HL-60 (cell line): ENCODE data around the gene FBXW7.

Experiments
- DNase-seq, 2 experiments: peaks; one replicate each; pipeline ENCODE4 v3.0.0-alpha.2; 2010 to 2020; ENCODE audit warnings: low read depth in 1 of 2, low spot score in 1 of 2
- H3K27ac ChIP-seq: fragments of 250-450 bp; sonication (Bioruptor Pico); replicated peaks from 2 replicates; pipeline ENCODE4 v1.5.1; 2020; ENCODE audit warnings: mild to moderate bottlenecking, moderate library complexity
- H3K27me3 ChIP-seq: fragments of 250-450 bp; sonication (Bioruptor Pico); 2 replicates; pipeline ENCODE4 v1.5.1; 2021; ENCODE audit warnings: mild to moderate bottlenecking, moderate library complexity; ENCODE audit not compliant: insufficient read depth, poor library complexity, severe bottlenecking
- H3K4me3 ChIP-seq: replicated peaks from 2 replicates; pipeline ENCODE4 v1.5.1; 2011; ENCODE audit warnings: mild to moderate bottlenecking, control low read depth, low read length; ENCODE audit not compliant: insufficient read depth
- GABPA ChIP-seq: IDR thresholded peaks from 2 replicates; pipeline ENCODE4 v1.6.1; 2012; ENCODE audit warnings: low read depth
- POLR2AphosphoS5 ChIP-seq: IDR thresholded peaks from 2 replicates; pipeline ENCODE4 v1.6.1; 2012; ENCODE audit warnings: low read depth
- SPI1 ChIP-seq: IDR thresholded peaks from 2 replicates; pipeline ENCODE4 v1.6.1; 2012; ENCODE audit warnings: low read depth, mild to moderate bottlenecking, borderline replicate concordance
- TF ChIP-seq, protein P1 (sequence below): IDR thresholded peaks from 2 replicates; pipeline ENCODE4 v1.6.1; 2012; ENCODE audit warnings: low read depth; ENCODE audit not compliant: insufficient replicate concordance
- TF ChIP-seq, protein P2 (sequence below): IDR thresholded peaks from one replicate; pipeline ENCODE4 v1.5.1; 2011; ENCODE audit warnings: low read length, control low read depth, inconsistent platforms; ENCODE audit not compliant: insufficient read depth

FBXW7 gene

DNA sequence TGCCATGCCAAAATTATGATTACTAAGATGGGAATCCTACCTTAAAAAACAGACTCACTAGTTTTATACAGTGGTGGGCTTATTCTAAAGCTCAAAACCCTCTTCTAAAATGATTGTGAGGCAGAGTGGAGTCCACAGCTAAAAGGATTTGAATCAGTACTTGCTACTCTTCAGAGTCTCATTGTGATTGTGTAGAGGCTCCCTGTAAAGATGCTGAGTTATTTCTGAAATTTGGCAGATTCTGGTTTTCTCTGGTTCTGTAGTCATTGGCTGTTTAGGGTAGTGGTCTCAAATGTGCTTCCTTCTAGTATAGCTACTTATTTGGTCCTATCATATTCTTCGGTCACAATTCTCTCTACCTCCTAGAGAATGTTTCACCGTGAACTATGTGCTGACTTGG, 104.1 kb downstream of the FBXW7 start:
- TF ChIP-seq, protein P1, sequence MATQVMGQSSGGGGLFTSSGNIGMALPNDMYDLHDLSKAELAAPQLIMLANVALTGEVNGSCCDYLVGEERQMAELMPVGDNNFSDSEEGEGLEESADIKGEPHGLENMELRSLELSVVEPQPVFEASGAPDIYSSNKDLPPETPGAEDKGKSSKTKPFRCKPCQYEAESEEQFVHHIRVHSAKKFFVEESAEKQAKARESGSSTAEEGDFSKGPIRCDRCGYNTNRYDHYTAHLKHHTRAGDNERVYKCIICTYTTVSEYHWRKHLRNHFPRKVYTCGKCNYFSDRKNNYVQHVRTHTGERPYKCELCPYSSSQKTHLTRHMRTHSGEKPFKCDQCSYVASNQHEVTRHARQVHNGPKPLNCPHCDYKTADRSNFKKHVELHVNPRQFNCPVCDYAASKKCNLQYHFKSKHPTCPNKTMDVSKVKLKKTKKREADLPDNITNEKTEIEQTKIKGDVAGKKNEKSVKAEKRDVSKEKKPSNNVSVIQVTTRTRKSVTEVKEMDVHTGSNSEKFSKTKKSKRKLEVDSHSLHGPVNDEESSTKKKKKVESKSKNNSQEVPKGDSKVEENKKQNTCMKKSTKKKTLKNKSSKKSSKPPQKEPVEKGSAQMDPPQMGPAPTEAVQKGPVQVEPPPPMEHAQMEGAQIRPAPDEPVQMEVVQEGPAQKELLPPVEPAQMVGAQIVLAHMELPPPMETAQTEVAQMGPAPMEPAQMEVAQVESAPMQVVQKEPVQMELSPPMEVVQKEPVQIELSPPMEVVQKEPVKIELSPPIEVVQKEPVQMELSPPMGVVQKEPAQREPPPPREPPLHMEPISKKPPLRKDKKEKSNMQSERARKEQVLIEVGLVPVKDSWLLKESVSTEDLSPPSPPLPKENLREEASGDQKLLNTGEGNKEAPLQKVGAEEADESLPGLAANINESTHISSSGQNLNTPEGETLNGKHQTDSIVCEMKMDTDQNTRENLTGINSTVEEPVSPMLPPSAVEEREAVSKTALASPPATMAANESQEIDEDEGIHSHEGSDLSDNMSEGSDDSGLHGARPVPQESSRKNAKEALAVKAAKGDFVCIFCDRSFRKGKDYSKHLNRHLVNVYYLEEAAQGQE: no peak
- TF ChIP-seq GABPA (no peak), SPI1 (no peak), POLR2AphosphoS5 (no peak)
- TF ChIP-seq, protein P2, sequence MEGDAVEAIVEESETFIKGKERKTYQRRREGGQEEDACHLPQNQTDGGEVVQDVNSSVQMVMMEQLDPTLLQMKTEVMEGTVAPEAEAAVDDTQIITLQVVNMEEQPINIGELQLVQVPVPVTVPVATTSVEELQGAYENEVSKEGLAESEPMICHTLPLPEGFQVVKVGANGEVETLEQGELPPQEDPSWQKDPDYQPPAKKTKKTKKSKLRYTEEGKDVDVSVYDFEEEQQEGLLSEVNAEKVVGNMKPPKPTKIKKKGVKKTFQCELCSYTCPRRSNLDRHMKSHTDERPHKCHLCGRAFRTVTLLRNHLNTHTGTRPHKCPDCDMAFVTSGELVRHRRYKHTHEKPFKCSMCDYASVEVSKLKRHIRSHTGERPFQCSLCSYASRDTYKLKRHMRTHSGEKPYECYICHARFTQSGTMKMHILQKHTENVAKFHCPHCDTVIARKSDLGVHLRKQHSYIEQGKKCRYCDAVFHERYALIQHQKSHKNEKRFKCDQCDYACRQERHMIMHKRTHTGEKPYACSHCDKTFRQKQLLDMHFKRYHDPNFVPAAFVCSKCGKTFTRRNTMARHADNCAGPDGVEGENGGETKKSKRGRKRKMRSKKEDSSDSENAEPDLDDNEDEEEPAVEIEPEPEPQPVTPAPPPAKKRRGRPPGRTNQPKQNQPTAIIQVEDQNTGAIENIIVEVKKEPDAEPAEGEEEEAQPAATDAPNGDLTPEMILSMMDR: no peak
- Histone ChIP-seq H3K4me3 (no peak overlapping the region), H3K27me3 (no peaks in the 10 kb centered on the region), H3K27ac (no peak overlapping the region)
- no peak for DNase-seq

DNA sequence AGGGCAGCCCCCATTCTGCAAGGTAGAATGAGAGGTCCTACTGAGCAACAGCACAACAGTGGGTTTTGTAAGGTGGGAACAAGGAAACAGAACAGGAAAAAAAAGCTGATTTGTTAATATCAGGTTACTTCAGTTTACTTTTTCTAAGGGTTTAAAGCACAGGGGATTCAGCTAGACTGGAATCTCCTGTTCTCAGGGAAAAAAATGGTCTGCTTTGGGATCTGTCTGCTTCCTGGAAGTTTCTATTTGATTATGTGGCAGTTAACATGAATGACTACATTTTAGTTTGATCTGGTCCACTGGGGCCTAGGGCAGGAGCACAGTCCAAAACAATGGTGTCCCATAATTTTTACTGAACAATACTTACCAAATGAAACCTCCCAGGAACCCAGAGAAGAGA, 104.6 kb downstream of the FBXW7 start:
- no peak for DNase-seq
- H3K27ac ChIP-seq: no peak overlapping the region
- H3K4me3 ChIP-seq: no peak overlapping the region
- no peak for TF ChIP-seq SPI1
- TF ChIP-seq, protein P2: no peak
- no peak for TF ChIP-seq POLR2AphosphoS5
- TF ChIP-seq, protein P1: no peak
- no peak for TF ChIP-seq GABPA
- no peaks in the 10 kb centered on the region for H3K27me3 ChIP-seq

DNA sequence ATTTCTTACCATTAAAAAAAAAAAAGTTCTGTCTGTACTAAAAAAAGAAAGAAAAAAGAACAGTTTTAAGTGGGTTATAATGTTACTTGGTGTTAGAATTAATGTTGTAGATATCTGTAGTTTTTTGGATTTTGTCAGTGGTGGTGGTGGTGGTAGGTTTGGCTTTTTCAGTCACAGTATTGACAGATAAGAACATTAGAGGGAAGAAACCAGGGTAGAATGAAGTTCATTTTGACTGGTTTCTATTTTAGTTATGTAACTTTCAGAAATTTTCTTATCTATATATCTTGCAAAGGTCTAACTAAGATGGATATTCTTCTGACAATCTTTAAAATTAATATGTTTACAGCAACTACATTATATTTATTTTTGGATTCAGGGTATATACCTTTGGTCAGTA, 105.4 kb downstream of the FBXW7 start:
- TF ChIP-seq SPI1: no peak
- TF ChIP-seq, protein P2: no peak
- TF ChIP-seq POLR2AphosphoS5: no peak
- no peak for TF ChIP-seq GABPA
- TF ChIP-seq, protein P1: no peak
- Histone ChIP-seq H3K27me3 (no peaks in the 10 kb centered on the region), H3K4me3 (no peak overlapping the region), H3K27ac (no peak overlapping the region)
- no peak for DNase-seq
